Motor neuron (in vitro differentiated cells): ENCODE results near the gene DCLK1. TPM values are rescaled to one million over a fixed set of nuclear protein-coding genes. Genes with fewer than 3 reads are reported as not detected.

Experiments used
- ATAC-seq, 8 experiments: fragments of 200-7000 bp; cut with Tn5 transposase; replicated peaks in 6 of 8; 2 replicates each; pipeline ENCODE4 v1.8.0; 2021; ENCODE audit warnings: mild to moderate bottlenecking in 8 of 8, moderate library complexity in 8 of 8
- H3K27ac ChIP-seq, 2 donors: fragments of 250-450 bp; sonication (Bioruptor Pico); 2 replicates each; pipeline ENCODE4 v1.9.0; 2021; ENCODE audit warnings: antibody characterized with exemption in 2 of 2, mild to moderate bottlenecking in 2 of 2, moderate library complexity in 1 of 2
- H3K4me1 ChIP-seq, 2 donors: fragments of 250-450 bp; sonication (Bioruptor Pico); replicated peaks in 1 of 2; 2 replicates each; pipeline ENCODE4 v1.6.1; 2021; ENCODE audit warnings: antibody characterized with exemption in 2 of 2, mild to moderate bottlenecking in 2 of 2, moderate library complexity in 1 of 2
- H3K4me3 ChIP-seq, 5 donors: fragments of 250-450 bp; sonication (Bioruptor Pico); 2 replicates each; pipeline ENCODE4 v1.9.0; 2021; ENCODE audit warnings: antibody characterized with exemption in 5 of 5, mild to moderate bottlenecking in 5 of 5, moderate library complexity in 4 of 5
- WGBS, 10 experiments: fragments of 450-650 bp; shearing (Covaris generic); methylation state at CpG; one replicate each; pipeline ENCODE4 v1.0.0; 2022; 5-methylcytosine and 5-hydroxymethylcytosine counted together
- in situ Hi-C, 9 experiments: fragments of 400-800 bp; cut with MboI; loops; one replicate each; pipeline ENCODE4 v1.15.0; 2021; ENCODE audit warnings: low sequenced_read_pairs in 9 of 9, low pct_unique_long_range_greater_than_20kb in 2 of 9; ENCODE audit not compliant: unreplicated experiment in 9 of 9
- total RNA-seq, 8 experiments: library from RNA; unstranded; fragments of 300-600 nt; gene quantifications; 2 replicates each; pipeline versions ENCODE4 v1.2.3 to v1.2.4, GENCODE V29; 2022

The DCLK1 gene
- total RNA-seq, 8 experiments from 2014 or later = 25.3 to 117 (median 58.2) TPM

- peaks cover 4 to 15% of the 10 kb centered on the region in 2 donors for H3K4me1 ChIP-seq
- ATAC-seq = no peak
- H3K27ac ChIP-seq = no peak overlapping the region
- H3K4me3 ChIP-seq = no peak overlapping the region
- in situ Hi-C loops = no loop called here
- 20 to 75% (median 42%) methylated on average over 1 to 2 of the region's 2 CpGs; no CpG with 5 or more reads in 6 of the 10 experiments for WGBS, 10 experiments
Observed at GRCh38 chr13:36054041-36054440, 77.1 kb downstream of the DCLK1 start.

GRCh38 chr13:36051082-36051481, 80.1 kb downstream of the DCLK1 start:
- WGBS, 10 experiments = 25 to 100% (median 89%) methylated on average over 1 of the region's 1 CpG; no CpG with 5 or more reads in 3 of the 10 experiments
- peak in 1 of 8 experiments; percentile 27 for ATAC-seq
- peaks cover 0 to 4% of the 10 kb centered on the region in 2 donors for H3K4me1 ChIP-seq
- H3K4me3 ChIP-seq = no peak overlapping the region
- H3K27ac ChIP-seq = no peak overlapping the region
- in situ Hi-C loops = no loop called here

- no peak overlapping the region for H3K4me3 ChIP-seq
- no peak overlapping the region for H3K27ac ChIP-seq
- ATAC-seq = no peak
- 4 to 100% (median 79%) methylated on average over 1 to 3 of the region's 3 CpGs; no CpG with 5 or more reads in 1 of the 10 experiments for WGBS, 10 experiments
- peaks cover 0 to 4% of the 10 kb centered on the region in 2 donors for H3K4me1 ChIP-seq
- in situ Hi-C loops = no loop called here
Observed at GRCh38 chr13:36046672-36047071, 84.5 kb downstream of the DCLK1 start.

GRCh38 chr13:36038785-36039555, 92.2 kb downstream of the DCLK1 start:
- in situ Hi-C loops = no loop called here
- no peak overlapping the region for H3K4me3 ChIP-seq
- no peak overlapping the region for H3K27ac ChIP-seq
- no peak for ATAC-seq
- 0 to 100% (median 91%) methylated on average over 1 to 4 of the region's 4 CpGs for WGBS, 10 experiments
- no peaks in the 10 kb centered on the region for H3K4me1 ChIP-seq

GRCh38 chr13:36033035-36033434, 98.1 kb downstream of the DCLK1 start:
- WGBS, 10 experiments = 50 to 100% (median 99%) methylated on average over 1 to 4 of the region's 4 CpGs
- H3K4me3 ChIP-seq = no peak overlapping the region
- ATAC-seq = no peak
- in situ Hi-C loops = no loop called here
- no peak overlapping the region for H3K27ac ChIP-seq
- no peaks in the 10 kb centered on the region for H3K4me1 ChIP-seq

GRCh38 chr13:36031490-36031889, 99.7 kb downstream of the DCLK1 start:
- in situ Hi-C loops = no loop called here
- Histone ChIP-seq H3K4me1 (no peaks in the 10 kb centered on the region), H3K4me3 (no peak overlapping the region), H3K27ac (no peak overlapping the region)
- WGBS, 10 experiments = 0 to 83% (median 67%) methylated on average over 1 to 8 of the region's 8 CpGs
- no peak for ATAC-seq

GRCh38 chr13:36030670-36031331, 100.4 kb downstream of the DCLK1 start:
- no peak overlapping the region for H3K27ac ChIP-seq
- H3K4me1 ChIP-seq = no peaks in the 10 kb centered on the region
- no peak overlapping the region for H3K4me3 ChIP-seq
- peak in 2 of 8 experiments; percentile 34 to 48 for ATAC-seq
- WGBS, 10 experiments = 25 to 95% (median 82%) methylated on average over 2 to 6 of the region's 8 CpGs; no CpG with 5 or more reads in 1 of the 10 experiments
- in situ Hi-C loops = no loop called here

GRCh38 chr13:36029166-36029565, 102.0 kb downstream of the DCLK1 start:
- H3K4me1 ChIP-seq = no peaks in the 10 kb centered on the region
- H3K4me3 ChIP-seq = no peak overlapping the region
- 30 to 100% (median 84%) methylated on average over 1 to 6 of the region's 6 CpGs for WGBS, 10 experiments
- in situ Hi-C loops = no loop called here
- peak in 3 of 8 experiments; percentile 13 to 52 (median 51) for ATAC-seq
- H3K27ac ChIP-seq = no peak overlapping the region

GRCh38 chr13:36028359-36029025, 102.7 kb downstream of the DCLK1 start:
- H3K4me3 ChIP-seq = no peak overlapping the region
- in situ Hi-C loops = no loop called here
- peak in 3 of 8 experiments; percentile 34 to 73 (median 57) for ATAC-seq
- H3K27ac ChIP-seq = no peak overlapping the region
- H3K4me1 ChIP-seq = no peaks in the 10 kb centered on the region
- WGBS, 10 experiments = 52 to 100% (median 91%) methylated on average over 2 to 6 of the region's 6 CpGs; no CpG with 5 or more reads in 2 of the 10 experiments

GRCh38 chr13:36026531-36026930, 104.7 kb downstream of the DCLK1 start:
- no peak overlapping the region for H3K4me3 ChIP-seq
- H3K4me1 ChIP-seq = no peaks in the 10 kb centered on the region
- in situ Hi-C loops = no loop called here
- WGBS, 10 experiments = 0 to 93% (median 75%) methylated on average over 1 to 2 of the region's 2 CpGs; no CpG with 5 or more reads in 1 of the 10 experiments
- peak in 1 of 8 experiments; percentile 40 for ATAC-seq
- no peak overlapping the region for H3K27ac ChIP-seq

GRCh38 chr13:36014763-36015162, 116.4 kb downstream of the DCLK1 start:
- in situ Hi-C loops = no loop called here
- Histone ChIP-seq H3K4me1 (peaks cover 4 to 19% of the 10 kb centered on the region in 2 donors), H3K27ac (no peak overlapping the region), H3K4me3 (no peak overlapping the region)
- no peak for ATAC-seq
- WGBS, 10 experiments = 25 to 100% (median 68%) methylated on average over 1 to 3 of the region's 3 CpGs

- in situ Hi-C loops = no loop called here
- Histone ChIP-seq H3K4me1 (no peaks in the 10 kb centered on the region), H3K4me3 (no peak overlapping the region), H3K27ac (no peak overlapping the region)
- peak in 2 of 8 experiments; percentile 65 to 97 for ATAC-seq
- WGBS, 10 experiments = 36 to 100% (median 75%) methylated on average over 2 to 5 of the region's 5 CpGs; no CpG with 5 or more reads in 2 of the 10 experiments
Observed at GRCh38 chr13:36006894-36007675, 124.1 kb downstream of the DCLK1 start.
